ENCODE measurements around the gene GOLGB1. TPM values are rescaled to one million over a fixed set of nuclear protein-coding genes. Genes with fewer than 3 reads are reported as not detected.
"Not testable (repeated sequence)": the region's sequence is repeated elsewhere in the genome, so short reads cannot be mapped to it uniquely, and the experiment has no call there.

The GOLGB1 gene
- total RNA-seq, 2 experiments from 2014 or later: 18.2 to 19.7 TPM

- no peaks in the 10 kb centered on the region for H3K27me3 Mint-ChIP-seq (ENCODE audit: low read depth)
- no peak for DNase-seq
- no peaks in the 10 kb centered on the region for H3K9me3 Mint-ChIP-seq
- no peak overlapping the region for H3K27ac Mint-ChIP-seq
- CTCF ChIA-PET: interaction anchor here (0.6 kb wide), 1 partner anchor 213 kb away, joined by 3 read pairs; no protein-coding TSS in a partner anchor
- H3K4me1 Mint-ChIP-seq (ENCODE audit: low read depth): no peaks in the 10 kb centered on the region
- no peaks in the 10 kb centered on the region for H3K36me3 Mint-ChIP-seq (ENCODE audit: low read depth)
- no peak overlapping the region for H3K4me3 Mint-ChIP-seq
- intact Hi-C loops (cut with micrococcal nuclease): no loop called here
These were observed 10.1 kb upstream of the GOLGB1 start for GRCh38 chr3:121759541-121760202.

- Mint-ChIP-seq H3K27me3 (ENCODE audit: low read depth) (no peaks in the 10 kb centered on the region), H3K36me3 (ENCODE audit: low read depth) (no peaks in the 10 kb centered on the region), H3K4me3 (no peak overlapping the region), H3K9me3 (no peaks in the 10 kb centered on the region), H3K27ac (no peak overlapping the region), H3K4me1 (ENCODE audit: low read depth) (no peaks in the 10 kb centered on the region)
- intact Hi-C loops (cut with micrococcal nuclease): no loop called here
- DNase-seq: no peak
- CTCF ChIA-PET: no interaction called here
These were observed 9.3 kb upstream of the GOLGB1 start for GRCh38 chr3:121758727-121759450.

DNA sequence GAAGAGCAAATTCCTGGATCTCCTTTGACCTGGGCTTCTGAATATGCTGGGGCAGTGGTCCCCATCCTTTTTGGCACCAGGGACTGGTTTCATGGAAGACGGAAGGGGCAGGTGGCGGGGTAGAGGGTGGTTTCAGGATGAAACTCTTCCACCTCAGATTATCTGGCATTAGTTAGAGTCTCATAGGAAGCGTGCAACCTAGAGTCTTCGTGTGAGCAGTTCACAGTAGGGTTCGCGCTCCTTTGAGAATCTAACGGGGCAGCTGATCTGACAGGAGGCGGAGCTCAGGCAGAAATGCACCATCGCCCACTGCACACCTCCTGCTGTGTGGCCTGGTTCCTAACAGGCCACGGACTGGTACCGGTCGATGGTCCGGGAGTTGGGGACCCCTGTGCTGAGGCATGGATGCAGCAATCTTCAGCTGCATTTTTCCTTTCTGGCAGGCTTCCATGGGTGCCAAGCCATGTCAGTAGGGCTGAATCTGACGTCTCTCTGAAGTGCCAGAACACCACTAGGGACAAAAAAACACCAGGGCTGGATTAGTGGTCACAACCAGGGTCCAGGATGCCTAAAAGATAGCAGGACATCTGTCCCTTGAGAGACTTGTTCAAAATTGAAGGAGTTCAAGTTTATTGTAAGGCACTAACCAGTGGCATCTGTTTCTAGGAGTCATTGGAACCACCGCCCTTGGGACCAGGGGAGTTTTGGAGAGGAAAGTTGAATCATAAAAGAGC, 8.4 kb upstream of the GOLGB1 start:
- CTCF ChIA-PET: no interaction called here

DNA sequence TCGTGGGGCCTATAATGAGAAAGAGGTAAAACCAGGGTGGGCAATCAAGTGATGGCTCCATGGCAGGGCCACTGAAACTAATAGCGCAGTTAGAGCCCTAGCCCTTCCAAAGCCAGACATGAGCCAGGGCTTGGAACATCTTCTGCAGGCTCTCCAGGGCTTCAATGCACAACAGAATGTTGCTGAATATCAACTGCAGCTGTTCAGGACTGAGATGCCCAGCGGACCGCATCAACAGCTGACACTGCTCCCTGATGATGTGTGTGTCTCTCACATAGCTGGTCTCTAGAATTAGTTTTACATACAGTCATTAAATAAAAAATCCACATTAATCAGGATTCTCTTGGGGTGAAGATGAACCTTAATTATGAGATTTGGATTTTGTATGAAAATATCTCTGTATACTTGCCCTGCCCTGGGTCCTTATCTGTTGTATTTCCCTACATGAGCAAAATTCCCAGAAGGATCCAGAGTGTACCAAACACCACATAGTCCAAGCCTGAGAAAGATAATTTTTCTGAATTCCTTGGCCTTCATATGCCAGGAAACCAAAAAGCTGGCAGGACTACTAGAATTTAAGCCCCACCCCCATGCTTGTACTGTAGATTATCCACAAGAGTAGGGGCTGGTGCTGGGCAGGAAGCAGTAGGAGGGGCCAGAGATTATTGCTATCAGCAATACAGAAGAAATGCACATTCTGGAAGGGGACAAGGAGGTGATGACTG, 7.7 kb upstream of the GOLGB1 start:
- Mint-ChIP-seq H3K9me3 (no peaks in the 10 kb centered on the region), H3K4me3 (no peak overlapping the region), H3K4me1 (ENCODE audit: low read depth) (no peaks in the 10 kb centered on the region), H3K27me3 (ENCODE audit: low read depth) (no peaks in the 10 kb centered on the region), H3K36me3 (ENCODE audit: low read depth) (no peaks in the 10 kb centered on the region), H3K27ac (no peak overlapping the region)
- CTCF ChIA-PET: no interaction called here
- intact Hi-C loops (cut with micrococcal nuclease): no loop called here
- no peak for DNase-seq

More for the DNA sequence above, 8.4 kb upstream of the GOLGB1 start:
- intact Hi-C loops (cut with micrococcal nuclease): no loop called here
- H3K27ac Mint-ChIP-seq: no peak overlapping the region
- H3K36me3 Mint-ChIP-seq (ENCODE audit: low read depth): no peaks in the 10 kb centered on the region
- no peaks in the 10 kb centered on the region for H3K9me3 Mint-ChIP-seq
- H3K4me3 Mint-ChIP-seq: no peak overlapping the region
- no peaks in the 10 kb centered on the region for H3K4me1 Mint-ChIP-seq (ENCODE audit: low read depth)
- no peaks in the 10 kb centered on the region for H3K27me3 Mint-ChIP-seq (ENCODE audit: low read depth)
- no peak for DNase-seq

GRCh38 chr3:121752772-121753171, 3.2 kb upstream of the GOLGB1 start:
- no peak for DNase-seq
- Mint-ChIP-seq H3K4me3 (no peak overlapping the region), H3K27ac (no peak overlapping the region), H3K9me3 (no peaks in the 10 kb centered on the region), H3K4me1 (ENCODE audit: low read depth) (peaks cover 5% of the 10 kb centered on the region), H3K27me3 (ENCODE audit: low read depth) (no peaks in the 10 kb centered on the region), H3K36me3 (ENCODE audit: low read depth) (no peaks in the 10 kb centered on the region)
- CTCF ChIA-PET: no interaction called here
- intact Hi-C loops (cut with micrococcal nuclease): no loop called here

DNA sequence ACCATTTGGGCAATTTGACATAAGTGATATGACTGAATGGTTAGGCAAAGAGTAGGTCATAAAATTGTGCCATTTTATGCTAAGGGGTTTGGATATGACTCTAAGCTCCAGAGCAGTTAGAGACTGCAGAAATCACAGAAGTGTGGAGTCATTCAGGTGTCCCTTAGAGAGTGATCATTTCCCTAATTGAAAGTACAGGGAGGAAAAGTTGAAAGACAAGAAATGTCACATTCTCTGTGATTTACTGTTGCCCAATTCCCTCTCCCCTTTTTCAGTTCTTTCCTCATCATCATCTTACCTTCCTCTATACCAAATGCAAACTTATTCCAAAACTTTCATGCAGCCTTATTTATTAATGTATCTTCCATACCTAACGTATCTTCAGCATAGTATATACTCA, 2.7 kb upstream of the GOLGB1 start:
- DNase-seq: no peak
- H3K9me3 Mint-ChIP-seq: no peaks in the 10 kb centered on the region
- intact Hi-C loops (cut with micrococcal nuclease): no loop called here
- H3K27me3 Mint-ChIP-seq (ENCODE audit: low read depth): no peaks in the 10 kb centered on the region
- no peak overlapping the region for H3K27ac Mint-ChIP-seq
- CTCF ChIA-PET: interaction anchor here (0.6 kb wide), 1 partner anchor 205 kb away, joined by 3 read pairs; no protein-coding TSS in a partner anchor
- no peaks in the 10 kb centered on the region for H3K36me3 Mint-ChIP-seq (ENCODE audit: low read depth)
- H3K4me3 Mint-ChIP-seq: no peak overlapping the region
- peaks cover 5% of the 10 kb centered on the region for H3K4me1 Mint-ChIP-seq (ENCODE audit: low read depth)

GRCh38 chr3:121750087-121750415, 510 bp upstream of the GOLGB1 start:
- no peak for DNase-seq
- intact Hi-C loops (cut with micrococcal nuclease): no loop called here
- Mint-ChIP-seq H3K4me1 (ENCODE audit: low read depth) (peaks cover 5% of the 10 kb centered on the region), H3K27ac (no peak overlapping the region), H3K27me3 (ENCODE audit: low read depth) (no peaks in the 10 kb centered on the region), H3K4me3 (no peak overlapping the region), H3K36me3 (ENCODE audit: low read depth) (no peaks in the 10 kb centered on the region), H3K9me3 (no peaks in the 10 kb centered on the region)
- CTCF ChIA-PET: no interaction called here

GRCh38 chr3:121748680-121749275, 763 bp downstream of the GOLGB1 start:
- intact Hi-C loops (cut with micrococcal nuclease): loop anchor here (1.0 to 10.0 kb wide), 12 partner anchors 13 to 1654 kb away; partner anchors contain the start of genes EAF2, FAM162A, GSK3B and HCLS1

GRCh38 chr3:121747976-121748375, 1.6 kb downstream of the GOLGB1 start:
- H3K4me3 Mint-ChIP-seq: no peak overlapping the region
- H3K27me3 Mint-ChIP-seq (ENCODE audit: low read depth): no peaks in the 10 kb centered on the region
- peaks cover 2% of the 10 kb centered on the region for H3K9me3 Mint-ChIP-seq
- intact Hi-C loops (cut with micrococcal nuclease): loop anchor here (2.0 to 10.0 kb wide), 3 partner anchors 345 to 507 kb away; no protein-coding TSS in a partner anchor
- peaks cover 5% of the 10 kb centered on the region for H3K4me1 Mint-ChIP-seq (ENCODE audit: low read depth)
- CTCF ChIA-PET: no interaction called here
- no peak overlapping the region for H3K27ac Mint-ChIP-seq
- DNase-seq: no peak
- H3K36me3 Mint-ChIP-seq (ENCODE audit: low read depth): peaks cover 2% of the 10 kb centered on the region

More at GRCh38 chr3:121748680-121749275, 763 bp downstream of the GOLGB1 start:
- Mint-ChIP-seq H3K9me3 (no peaks in the 10 kb centered on the region), H3K27ac (no peak overlapping the region), H3K4me1 (ENCODE audit: low read depth) (peaks cover 5% of the 10 kb centered on the region), H3K27me3 (ENCODE audit: low read depth) (no peaks in the 10 kb centered on the region), H3K4me3 (no peak overlapping the region), H3K36me3 (ENCODE audit: low read depth) (no peaks in the 10 kb centered on the region)
- CTCF ChIA-PET: no interaction called here
- no peak for DNase-seq

- intact Hi-C loops (cut with micrococcal nuclease): loop anchor here (10.0 kb wide), 1 partner anchor 512 kb away; no protein-coding TSS in a partner anchor
- Mint-ChIP-seq H3K36me3 (ENCODE audit: low read depth) (peaks cover 13% of the 10 kb centered on the region), H3K4me1 (ENCODE audit: low read depth) (peaks cover 16% of the 10 kb centered on the region)
- H3K27ac Mint-ChIP-seq; DNase-seq; H3K4me3 Mint-ChIP-seq; H3K27me3 Mint-ChIP-seq (ENCODE audit: low read depth); H3K9me3 Mint-ChIP-seq; CTCF ChIA-PET: not testable (repeated sequence)
These were observed 6.4 kb downstream of the GOLGB1 start for GRCh38 chr3:121743106-121743505.

- intact Hi-C loops (cut with micrococcal nuclease): loop anchor here (10.0 kb wide), 1 partner anchor 514 kb away; no protein-coding TSS in a partner anchor
- DNase-seq: no peak
- Mint-ChIP-seq H3K36me3 (ENCODE audit: low read depth) (peaks cover 13% of the 10 kb centered on the region), H3K9me3 (peaks cover 5% of the 10 kb centered on the region), H3K4me1 (ENCODE audit: low read depth) (peaks cover 21% of the 10 kb centered on the region), H3K27me3 (ENCODE audit: low read depth) (no peaks in the 10 kb centered on the region), H3K27ac (no peak overlapping the region), H3K4me3 (no peak overlapping the region)
- CTCF ChIA-PET: no interaction called here
These were observed 8.6 kb downstream of the GOLGB1 start for GRCh38 chr3:121740896-121741295.

DNA sequence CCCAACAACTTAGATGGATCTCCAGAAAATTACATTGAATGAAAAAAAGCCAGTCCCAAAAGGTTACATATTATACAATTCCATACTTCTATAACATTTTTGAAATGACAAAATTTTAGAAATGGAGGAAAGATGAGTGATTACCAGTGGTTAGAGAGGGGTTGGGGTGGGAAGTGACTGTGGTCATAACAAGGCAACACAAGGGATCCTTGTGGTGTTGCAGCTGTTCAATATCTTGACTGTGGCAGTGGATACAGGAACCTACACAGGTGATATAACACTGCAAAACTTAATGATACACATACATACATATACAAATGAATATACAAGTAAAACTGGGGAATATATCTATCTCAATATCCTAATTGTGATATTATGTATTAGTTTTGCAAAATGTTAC, 9.6 kb downstream of the GOLGB1 start:
- H3K36me3 Mint-ChIP-seq (ENCODE audit: low read depth): peaks cover 13% of the 10 kb centered on the region
- CTCF ChIA-PET: no interaction called here
- H3K27ac Mint-ChIP-seq: no peak overlapping the region
- no peak for DNase-seq
- no peaks in the 10 kb centered on the region for H3K27me3 Mint-ChIP-seq (ENCODE audit: low read depth)
- no peak overlapping the region for H3K4me3 Mint-ChIP-seq
- peaks cover 5% of the 10 kb centered on the region for H3K9me3 Mint-ChIP-seq
- intact Hi-C loops (cut with micrococcal nuclease): loop anchor here (10.0 kb wide), 1 partner anchor 515 kb away; no protein-coding TSS in a partner anchor
- H3K4me1 Mint-ChIP-seq (ENCODE audit: low read depth): peaks cover 29% of the 10 kb centered on the region
